Hepatocyte (in vitro differentiated cells): ENCODE measurements around the gene MSI1.

Experiments
- EZH2 ChIP-seq: fragments of 200-600 bp; sonication (generic); IDR thresholded peaks from 2 replicates; pipeline ENCODE4 v1.6.1; 2016; ENCODE audit warnings: antibody characterized with exemption, mild to moderate bottlenecking, borderline replicate concordance
- EZH2phosphoT487 ChIP-seq: fragments of 200-600 bp; sonication (generic); IDR thresholded peaks from one replicate; pipeline ENCODE4 v1.6.1; 2018; ENCODE audit warnings: antibody characterized with exemption, mild to moderate bottlenecking, low read depth, moderate library complexity; ENCODE audit not compliant: unreplicated experiment, severe bottlenecking
- TF ChIP-seq, protein P1 (sequence below): fragments of 200-600 bp; sonication (generic); IDR thresholded peaks from 2 replicates; pipeline ENCODE4 v1.5.1; 2016; ENCODE audit warnings: antibody characterized with exemption, mild to moderate bottlenecking; ENCODE audit not compliant: poor library complexity

DNA sequence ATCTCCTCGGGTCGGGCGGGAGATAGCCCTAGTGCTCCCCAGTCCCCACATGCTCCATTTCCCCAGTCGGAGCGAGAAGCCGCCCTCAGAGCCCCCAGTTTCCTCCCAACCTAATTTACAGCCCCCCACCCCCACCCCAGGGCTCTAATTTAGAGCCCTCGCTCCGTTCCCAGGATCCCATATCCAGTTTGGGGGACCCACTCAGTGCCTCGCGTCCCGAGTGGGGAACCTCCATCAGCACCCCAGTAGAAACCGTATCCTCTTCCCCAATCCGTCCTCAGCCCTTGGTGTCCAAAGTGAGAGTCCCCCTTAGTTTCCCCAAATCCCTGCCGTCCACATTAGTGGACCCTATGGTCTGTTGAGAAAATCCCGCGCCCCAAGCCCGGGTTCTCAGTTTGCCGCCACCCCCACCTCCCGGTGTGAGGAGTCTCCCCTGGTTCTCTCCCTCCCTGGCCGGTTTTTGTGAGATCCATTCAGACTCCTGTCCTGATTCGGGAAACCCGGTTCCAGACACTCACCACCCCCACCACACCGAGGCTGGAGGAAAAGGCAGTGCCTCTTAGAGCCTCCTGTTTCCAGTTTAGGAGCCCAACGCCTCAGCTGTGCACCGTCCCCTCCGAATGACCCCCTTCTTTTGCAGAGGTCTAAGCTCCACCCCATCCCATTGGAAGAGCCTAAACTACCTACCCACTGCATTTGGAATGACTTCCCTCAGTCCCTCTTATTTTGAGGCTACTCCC, 809 bp upstream of the MSI1 start:
- TF ChIP-seq, protein P1, sequence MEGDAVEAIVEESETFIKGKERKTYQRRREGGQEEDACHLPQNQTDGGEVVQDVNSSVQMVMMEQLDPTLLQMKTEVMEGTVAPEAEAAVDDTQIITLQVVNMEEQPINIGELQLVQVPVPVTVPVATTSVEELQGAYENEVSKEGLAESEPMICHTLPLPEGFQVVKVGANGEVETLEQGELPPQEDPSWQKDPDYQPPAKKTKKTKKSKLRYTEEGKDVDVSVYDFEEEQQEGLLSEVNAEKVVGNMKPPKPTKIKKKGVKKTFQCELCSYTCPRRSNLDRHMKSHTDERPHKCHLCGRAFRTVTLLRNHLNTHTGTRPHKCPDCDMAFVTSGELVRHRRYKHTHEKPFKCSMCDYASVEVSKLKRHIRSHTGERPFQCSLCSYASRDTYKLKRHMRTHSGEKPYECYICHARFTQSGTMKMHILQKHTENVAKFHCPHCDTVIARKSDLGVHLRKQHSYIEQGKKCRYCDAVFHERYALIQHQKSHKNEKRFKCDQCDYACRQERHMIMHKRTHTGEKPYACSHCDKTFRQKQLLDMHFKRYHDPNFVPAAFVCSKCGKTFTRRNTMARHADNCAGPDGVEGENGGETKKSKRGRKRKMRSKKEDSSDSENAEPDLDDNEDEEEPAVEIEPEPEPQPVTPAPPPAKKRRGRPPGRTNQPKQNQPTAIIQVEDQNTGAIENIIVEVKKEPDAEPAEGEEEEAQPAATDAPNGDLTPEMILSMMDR, result no peak
- TF ChIP-seq EZH2 (peak; percentile 78), EZH2phosphoT487 (no peak)
